Esophagus squamous epithelium (tissue), 4 donors: ENCODE measurements around the gene PRICKLE3. TPM values are rescaled to one million over a fixed set of nuclear protein-coding genes. Genes with fewer than 3 reads are reported as not detected.

Source experiments
- small RNA-seq, 4 donors: library from RNA; depleted of rRNA; stranded (forward); fragments of <200 nt; gene quantifications; one replicate each; pipeline ENCODE3, GENCODE V24; 2016
- total RNA-seq, 4 donors: library from RNA; depleted of rRNA; stranded (reverse); fragments of >200 nt; gene quantifications; one replicate each; pipeline ENCODE4 v1.1.0, GENCODE V29; 2016

Gene PRICKLE3
- total RNA-seq, 4 donors from 2014 or later: 15.7 to 33.8 (median 19.9) TPM

Small RNA genes lying within 50 kb of the gene (small RNA-seq; reads per million reads assigned to genes)
- gene RN7SL262P: 0 to 0.30 (median 0) reads per million in 4 donors

Other genes with a start within 250 kb of the PRICKLE3 start
- gene OTUD5, start 228.8 kb downstream of the PRICKLE3 start, total RNA-seq: 10 to 100 TPM; 15.7 to 28.4 (median 24.3) TPM
- under 1 TPM in 3 of 4 donors, not detected in 1; 0.04 to 0.57 (median 0.53) TPM for gene KCND1, start 214.5 kb downstream of the PRICKLE3 start, total RNA-seq
- 10 to 100 TPM; 15.4 to 28.4 (median 22.9) TPM for gene GRIPAP1, start 184.1 kb downstream of the PRICKLE3 start, total RNA-seq
- 10 to 100 TPM; 24.3 to 48.4 (median 43.1) TPM for gene TFE3, start 143.0 kb downstream of the PRICKLE3 start, total RNA-seq
- 10 to 100 TPM; 11.7 to 40.3 (median 22.6) TPM for gene CCDC120, start 127.4 kb downstream of the PRICKLE3 start, total RNA-seq
- gene PRAF2, start 112.4 kb downstream of the PRICKLE3 start, total RNA-seq: 1 to 10 TPM; 2.3 to 9.5 (median 5.9) TPM
- gene WDR45, start 106.5 kb downstream of the PRICKLE3 start, total RNA-seq: 10 to 100 TPM; 30.1 to 78.0 (median 37.0) TPM
- gene GPKOW, start 62.6 kb downstream of the PRICKLE3 start, total RNA-seq: 10 to 100 TPM; 16.2 to 21.5 (median 19.2) TPM
- gene MAGIX, start 23.6 kb downstream of the PRICKLE3 start, total RNA-seq: 10 to 100 TPM in 1 of 4 donors, 1 to 10 TPM in 3; 5.1 to 15.0 (median 8.5) TPM
- 100 to 1,000 TPM; 134 to 187 (median 152) TPM for gene PLP2, start 14.5 kb downstream of the PRICKLE3 start, total RNA-seq
- under 1 TPM; 0.15 to 0.57 (median 0.37) TPM for gene SYP, start 13.8 kb upstream of the PRICKLE3 start, total RNA-seq
- under 1 TPM in 1 of 4 donors, not detected in 3; 0.38 TPM for gene CACNA1F, start 47.0 kb upstream of the PRICKLE3 start, total RNA-seq
- 10 to 100 TPM; 12.3 to 21.3 (median 14.2) TPM for gene CCDC22, start 49.1 kb upstream of the PRICKLE3 start, total RNA-seq
- gene FOXP3, start 78.3 kb upstream of the PRICKLE3 start, total RNA-seq: 1 to 10 TPM in 1 of 4 donors, under 1 TPM in 3; 0.38 to 2.1 (median 0.81) TPM
- 10 to 100 TPM in 1 of 4 donors, 1 to 10 TPM in 3; 4.2 to 10.7 (median 8.0) TPM for gene PPP1R3F, start 83.4 kb upstream of the PRICKLE3 start, total RNA-seq
- not detected for gene GAGE10, start 117.3 kb upstream of the PRICKLE3 start, total RNA-seq
- not detected for gene GAGE12J, start 135.7 kb upstream of the PRICKLE3 start, total RNA-seq
- not detected for gene GAGE13, start 145.2 kb upstream of the PRICKLE3 start, total RNA-seq